Activated naive CD8-positive, alpha-beta T cell (primary cell): ENCODE measurements around the gene PITPNM2.
A peak's percentile ranks its signal among the peaks of the same experiment; 100 is the strongest.

Experiments
- H3K27ac Mint-ChIP-seq: one replicate; pipeline ENCODE4 v1.8.0; 2021; ENCODE audit warnings: mixed read lengths
- H3K27me3 Mint-ChIP-seq: one replicate; pipeline ENCODE4 v1.8.0; 2021; ENCODE audit warnings: mixed read lengths
- H3K36me3 Mint-ChIP-seq: one replicate; pipeline ENCODE4 v1.8.0; 2021; ENCODE audit warnings: mixed read lengths
- H3K4me1 Mint-ChIP-seq: one replicate; pipeline ENCODE4 v1.8.0; 2021; ENCODE audit warnings: low read depth, mixed read lengths
- H3K4me3 Mint-ChIP-seq: one replicate; pipeline ENCODE4 v1.8.0; 2021; ENCODE audit warnings: mild to moderate bottlenecking, mixed read lengths
- H3K9me3 Mint-ChIP-seq: one replicate; pipeline ENCODE4 v1.8.0; 2021; ENCODE audit warnings: low read depth, mixed read lengths

PITPNM2 gene

GRCh38 chr12:123102781-123103503 is 47.9 kb downstream of the PITPNM2 start:
- Mint-ChIP-seq H3K27ac (no peak overlapping the region), H3K4me1 (peaks cover 51% of the 10 kb centered on the region), H3K36me3 (no peaks in the 10 kb centered on the region), H3K27me3 (no peaks in the 10 kb centered on the region), H3K9me3 (no peaks in the 10 kb centered on the region), H3K4me3 (no peak overlapping the region)

GRCh38 chr12:123102366-123102765 is 48.5 kb downstream of the PITPNM2 start:
- Mint-ChIP-seq H3K36me3 (no peaks in the 10 kb centered on the region), H3K4me3 (no peak overlapping the region), H3K4me1 (peaks cover 45% of the 10 kb centered on the region), H3K9me3 (no peaks in the 10 kb centered on the region), H3K27ac (peak overlapping the region; percentile 7), H3K27me3 (no peaks in the 10 kb centered on the region)

GRCh38 chr12:123101526-123101925 is 49.4 kb downstream of the PITPNM2 start:
- peaks cover 37% of the 10 kb centered on the region for H3K4me1 Mint-ChIP-seq
- no peak overlapping the region for H3K4me3 Mint-ChIP-seq
- H3K27ac Mint-ChIP-seq = no peak overlapping the region
- no peaks in the 10 kb centered on the region for H3K27me3 Mint-ChIP-seq
- H3K9me3 Mint-ChIP-seq = no peaks in the 10 kb centered on the region
- H3K36me3 Mint-ChIP-seq = no peaks in the 10 kb centered on the region
